HPDE6-E6E7 (cell line): ENCODE results near the gene TNNC1.

Experiments
- DNase-seq: peaks from one replicate; pipeline ENCODE4 v3.0.0; 2011; ENCODE audit warnings: missing footprints; ENCODE audit errors: extremely low spot score

TNNC1 gene

GRCh38 chr3:52443791-52444687, 9.8 kb downstream of the TNNC1 start:
- DNase-seq, result no peak

GRCh38 chr3:52443268-52443610, 10.6 kb downstream of the TNNC1 start:
- no peak for DNase-seq

GRCh38 chr3:52442409-52443267, 11.2 kb downstream of the TNNC1 start:
- no peak for DNase-seq

- no peak for DNase-seq
These were observed 12.0 kb downstream of the TNNC1 start for GRCh38 chr3:52441772-52442332.

GRCh38 chr3:52441091-52441771, 12.6 kb downstream of the TNNC1 start:
- DNase-seq, result no peak

- DNase-seq, result no peak
These were observed 13.2 kb downstream of the TNNC1 start for GRCh38 chr3:52440671-52441070.

- no peak for DNase-seq
These were observed 13.6 kb downstream of the TNNC1 start for GRCh38 chr3:52440249-52440551.

- no peak for DNase-seq
These were observed 14.2 kb downstream of the TNNC1 start for GRCh38 chr3:52439426-52440248.

GRCh38 chr3:52438579-52439425, 15.0 kb downstream of the TNNC1 start:
- no peak for DNase-seq

GRCh38 chr3:52438104-52438376, 15.8 kb downstream of the TNNC1 start:
- DNase-seq, result no peak

GRCh38 chr3:52437326-52438103, 16.3 kb downstream of the TNNC1 start:
- no peak for DNase-seq

- no peak for DNase-seq
These were observed 17.2 kb downstream of the TNNC1 start for GRCh38 chr3:52436500-52437149.

- no peak for DNase-seq
These were observed 18.4 kb downstream of the TNNC1 start for GRCh38 chr3:52435246-52436101.

- no peak for DNase-seq
These were observed 19.2 kb downstream of the TNNC1 start for GRCh38 chr3:52434491-52435115.

- DNase-seq, result no peak
These were observed 19.8 kb downstream of the TNNC1 start for GRCh38 chr3:52433996-52434479.

GRCh38 chr3:52433328-52433995, 20.4 kb downstream of the TNNC1 start:
- no peak for DNase-seq

GRCh38 chr3:52432691-52433141, 21.1 kb downstream of the TNNC1 start:
- DNase-seq, result no peak
